ENCODE measurements around the gene CDH7. TPM values are rescaled to one million over a fixed set of nuclear protein-coding genes. Genes with fewer than 3 reads are reported as not detected.

CDH7 gene
- total and polyA plus RNA-seq, 2 of the 13 experiments (the other 11 are each of a cell fraction or from before 2014, with no cell fraction given): not detected

DNA sequence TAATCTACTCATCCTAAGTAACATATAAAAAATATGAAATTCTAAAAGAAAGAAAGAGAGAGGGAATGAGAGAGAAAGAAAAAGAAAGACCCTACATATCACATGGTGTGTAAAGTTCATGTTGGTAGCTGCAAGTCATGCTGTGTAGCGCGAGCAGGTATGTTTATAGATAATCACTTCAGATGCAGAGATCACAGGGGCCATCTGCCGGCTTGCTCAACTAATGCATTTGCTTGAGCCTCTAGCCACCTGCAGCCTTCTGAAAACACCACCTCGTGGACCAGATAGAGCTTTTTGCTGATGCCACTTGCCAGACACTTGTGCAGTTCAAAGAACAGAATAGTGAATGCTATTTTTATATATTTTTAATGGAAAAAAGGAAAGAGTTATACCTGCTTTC, 37.6 kb downstream of the CDH7 start:
- in situ Hi-C loops (cut with HindIII; ENCODE audit: extremely low pct_ligation_motif_present, low pct_unique_long_range_greater_than_20kb) (no loop called here), intact Hi-C loops (cut with micrococcal nuclease; ENCODE audit: unreplicated experiment) (loop anchor here (2.0 kb wide), 1 partner anchor 64 kb away; no protein-coding TSS in a partner anchor)
- peak; percentile 41 for DNase-seq (ENCODE audit: low spot score)
- no TSS peak for BruUV-seq (replicated peaks)
- Histone ChIP-seq H3K4me1 (ENCODE audit: insufficient read depth, low read length) (no peaks in the 10 kb centered on the region), H3K4me3 (replicated peaks in 1 of 3; ENCODE audit: insufficient read depth in 1 of 3, low read depth in 2 of 3, low read length in 3 of 3) (no peak overlapping the region), H2AFZ (ENCODE audit: low read length) (no peak overlapping the region), H3K36me3 (replicated peaks in 1 of 2; ENCODE audit: control insufficient read depth in 1 of 2, insufficient read depth in 2 of 2, low read length in 2 of 2) (no peaks in the 10 kb centered on the region), H3K9ac (ENCODE audit: insufficient read depth, low read depth, low read length) (no peak overlapping the region), H3K27ac (ENCODE audit: extremely low read length, insufficient read depth, low read length) (no peak overlapping the region), H3K9me3 (ENCODE audit: low read length) (no peaks in the 10 kb centered on the region), H4K20me1 (ENCODE audit: insufficient read depth, low read length) (no peaks in the 10 kb centered on the region), H3K4me2 (ENCODE audit: low read depth, low read length) (no peak overlapping the region), H3K27me3 (ENCODE audit: control insufficient read depth in 1 of 2, insufficient read depth in 2 of 2, low read length in 2 of 2) (no peaks in the 10 kb centered on the region), H3K79me2 (ENCODE audit: insufficient read depth, low read length) (no peaks in the 10 kb centered on the region)
- WGBS (ENCODE audit: low lambda C conversion rate): 1% methylated on average over 4 of the region's 4 CpGs
- TF ChIP-seq, protein P1, sequence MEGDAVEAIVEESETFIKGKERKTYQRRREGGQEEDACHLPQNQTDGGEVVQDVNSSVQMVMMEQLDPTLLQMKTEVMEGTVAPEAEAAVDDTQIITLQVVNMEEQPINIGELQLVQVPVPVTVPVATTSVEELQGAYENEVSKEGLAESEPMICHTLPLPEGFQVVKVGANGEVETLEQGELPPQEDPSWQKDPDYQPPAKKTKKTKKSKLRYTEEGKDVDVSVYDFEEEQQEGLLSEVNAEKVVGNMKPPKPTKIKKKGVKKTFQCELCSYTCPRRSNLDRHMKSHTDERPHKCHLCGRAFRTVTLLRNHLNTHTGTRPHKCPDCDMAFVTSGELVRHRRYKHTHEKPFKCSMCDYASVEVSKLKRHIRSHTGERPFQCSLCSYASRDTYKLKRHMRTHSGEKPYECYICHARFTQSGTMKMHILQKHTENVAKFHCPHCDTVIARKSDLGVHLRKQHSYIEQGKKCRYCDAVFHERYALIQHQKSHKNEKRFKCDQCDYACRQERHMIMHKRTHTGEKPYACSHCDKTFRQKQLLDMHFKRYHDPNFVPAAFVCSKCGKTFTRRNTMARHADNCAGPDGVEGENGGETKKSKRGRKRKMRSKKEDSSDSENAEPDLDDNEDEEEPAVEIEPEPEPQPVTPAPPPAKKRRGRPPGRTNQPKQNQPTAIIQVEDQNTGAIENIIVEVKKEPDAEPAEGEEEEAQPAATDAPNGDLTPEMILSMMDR (CRISPR knock-in tag; IDR thresholded peaks at IDR 0.05): peak; percentile 49
- TF ChIP-seq SMARCC2 (IDR thresholded peaks at IDR 0.05): no peak
- peak; percentile 32 for TF ChIP-seq STAG1 (CRISPR knock-in tag; IDR thresholded peaks at IDR 0.05)
- TF ChIP-seq SMC3 (IDR thresholded peaks at IDR 0.05; ENCODE audit: low read length): peak; percentile 32; the same call in 1 of the 2 replicates
- CTCF ChIA-PET (ENCODE audit: low intra/inter-chr PET ratio, low total read pairs): no interaction called here
- FAIRE-seq: no peak
- POLR2A ChIA-PET: no interaction called here
- ATAC-seq: peak; percentile 95

- in situ Hi-C loops (cut with HindIII; ENCODE audit: extremely low pct_ligation_motif_present, low pct_unique_long_range_greater_than_20kb): no loop called here
- Histone ChIP-seq H3K4me3 (replicated peaks in 1 of 3; ENCODE audit: insufficient read depth in 1 of 3, low read depth in 2 of 3, low read length in 3 of 3) (no peak overlapping the region), H3K4me2 (ENCODE audit: low read depth, low read length) (no peak overlapping the region), H3K9me3 (ENCODE audit: low read length) (no peaks in the 10 kb centered on the region), H3K36me3 (replicated peaks in 1 of 2; ENCODE audit: control insufficient read depth in 1 of 2, insufficient read depth in 2 of 2, low read length in 2 of 2) (no peaks in the 10 kb centered on the region), H3K79me2 (ENCODE audit: insufficient read depth, low read length) (no peaks in the 10 kb centered on the region), H3K9ac (ENCODE audit: insufficient read depth, low read depth, low read length) (no peak overlapping the region), H3K27me3 (ENCODE audit: control insufficient read depth in 1 of 2, insufficient read depth in 2 of 2, low read length in 2 of 2) (no peaks in the 10 kb centered on the region), H3K4me1 (ENCODE audit: insufficient read depth, low read length) (no peaks in the 10 kb centered on the region), H2AFZ (ENCODE audit: low read length) (no peak overlapping the region), H4K20me1 (ENCODE audit: insufficient read depth, low read length) (no peaks in the 10 kb centered on the region), H3K27ac (ENCODE audit: extremely low read length, insufficient read depth, low read length) (no peak overlapping the region)
- ChIA-PET CTCF (ENCODE audit: low intra/inter-chr PET ratio, low total read pairs) (no interaction called here), POLR2A (no interaction called here)
- 18% methylated on average over 4 of the region's 4 CpGs for WGBS (ENCODE audit: low lambda C conversion rate)
- intact Hi-C loops (cut with micrococcal nuclease; ENCODE audit: unreplicated experiment): no loop called here
- FAIRE-seq (no peak), DNase-seq (ENCODE audit: low spot score) (no peak), ATAC-seq (no peak)
- TF ChIP-seq ZNF10 (CRISPR knock-in tag; IDR thresholded peaks at IDR 0.05; ENCODE audit: borderline replicate concordance, low read depth) (no peak), ZNF607 (CRISPR knock-in tag; IDR thresholded peaks at IDR 0.05; ENCODE audit: borderline replicate concordance) (no peak), MYC (CRISPR knock-in tag; IDR thresholded peaks at IDR 0.05; ENCODE audit: borderline replicate concordance) (no peak), CEBPB (IDR thresholded peaks at IDR 0.05; ENCODE audit: borderline replicate concordance, low read depth, low read length) (peak; percentile 48; the same call in 1 of the 2 replicates)
- no TSS peak for BruUV-seq (replicated peaks)
Measured at GRCh38 chr18:65790604-65791003, 39.8 kb downstream of the CDH7 start.

Data from HepG2 (cell line).